GM19240 (cell line): ENCODE data around the gene LNPK.
"Not testable (repeated sequence)": the region's sequence is repeated elsewhere in the genome, so short reads cannot be mapped to it uniquely, and the experiment has no call there.

Source experiments
- DNase-seq: peaks from one replicate; pipeline ENCODE4 v3.0.0; 2011; ENCODE audit warnings: low spot score; ENCODE audit not compliant: insufficient read length

Gene LNPK, protein sequence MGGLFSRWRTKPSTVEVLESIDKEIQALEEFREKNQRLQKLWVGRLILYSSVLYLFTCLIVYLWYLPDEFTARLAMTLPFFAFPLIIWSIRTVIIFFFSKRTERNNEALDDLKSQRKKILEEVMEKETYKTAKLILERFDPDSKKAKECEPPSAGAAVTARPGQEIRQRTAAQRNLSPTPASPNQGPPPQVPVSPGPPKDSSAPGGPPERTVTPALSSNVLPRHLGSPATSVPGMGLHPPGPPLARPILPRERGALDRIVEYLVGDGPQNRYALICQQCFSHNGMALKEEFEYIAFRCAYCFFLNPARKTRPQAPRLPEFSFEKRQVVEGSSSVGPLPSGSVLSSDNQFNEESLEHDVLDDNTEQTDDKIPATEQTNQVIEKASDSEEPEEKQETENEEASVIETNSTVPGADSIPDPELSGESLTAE

GRCh38 chr2:176001916-176002687 lies at the start of gene LNPK:
TSS of gene LNPK (minus strand) at chr2:176002267. CDS start at chr2:175995584, 6,683 bp downstream.
- DNase-seq, result peak; percentile 77

DNA sequence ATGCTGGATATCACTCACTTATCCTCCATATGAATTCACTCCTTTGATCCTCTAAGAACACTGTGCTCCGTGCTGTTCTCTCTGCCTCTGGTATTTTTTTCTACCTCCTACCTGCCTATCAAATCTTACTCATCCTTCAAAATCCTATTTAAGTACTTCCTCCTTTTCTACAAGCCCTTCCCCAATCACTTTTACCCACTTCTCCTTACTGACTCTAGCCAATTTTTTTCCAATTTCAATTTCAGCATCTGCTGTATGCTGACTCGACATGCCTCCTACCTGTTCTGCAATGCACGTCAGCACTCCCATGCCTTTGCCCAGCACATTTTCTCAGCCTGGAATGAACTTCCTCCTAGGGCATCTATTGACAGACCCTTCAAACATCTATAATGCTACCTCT lies 37.3 kb upstream of the LNPK start:
- no peak for DNase-seq

GRCh38 chr2:176038694-176039093 lies 36.6 kb upstream of the LNPK start:
- no peak for DNase-seq

DNA sequence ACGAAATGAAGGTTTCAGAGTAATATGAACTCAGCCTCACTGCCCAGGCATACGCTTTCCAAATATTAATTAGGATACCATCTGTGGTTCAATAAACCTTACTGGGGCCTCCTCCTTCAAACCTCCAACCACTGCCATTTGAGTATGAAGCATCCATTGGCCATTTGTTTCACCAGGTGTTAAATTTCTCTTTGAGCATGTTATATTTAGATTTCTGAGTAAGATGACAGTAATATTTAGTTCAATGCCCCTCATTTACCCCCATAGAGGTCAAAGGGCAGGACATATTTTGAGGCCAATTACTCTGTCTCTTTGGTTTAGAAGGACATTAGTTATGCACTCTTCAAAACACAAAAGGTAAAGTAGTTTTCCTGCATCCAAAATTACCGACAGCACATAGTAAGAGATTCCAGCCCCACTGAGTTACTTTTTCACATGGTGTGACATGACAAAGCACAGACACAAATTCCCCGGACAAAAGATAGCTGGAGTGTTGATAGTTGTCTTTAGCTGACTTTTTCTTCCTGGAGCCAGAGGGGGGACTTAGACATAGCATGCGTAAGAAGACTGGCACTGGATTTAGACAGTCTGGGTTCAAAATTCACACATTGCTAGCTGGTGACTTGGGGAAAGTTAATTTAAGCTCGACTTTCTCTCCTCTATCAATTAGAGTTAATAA lies 33.1 kb upstream of the LNPK start:
- no peak for DNase-seq

DNA sequence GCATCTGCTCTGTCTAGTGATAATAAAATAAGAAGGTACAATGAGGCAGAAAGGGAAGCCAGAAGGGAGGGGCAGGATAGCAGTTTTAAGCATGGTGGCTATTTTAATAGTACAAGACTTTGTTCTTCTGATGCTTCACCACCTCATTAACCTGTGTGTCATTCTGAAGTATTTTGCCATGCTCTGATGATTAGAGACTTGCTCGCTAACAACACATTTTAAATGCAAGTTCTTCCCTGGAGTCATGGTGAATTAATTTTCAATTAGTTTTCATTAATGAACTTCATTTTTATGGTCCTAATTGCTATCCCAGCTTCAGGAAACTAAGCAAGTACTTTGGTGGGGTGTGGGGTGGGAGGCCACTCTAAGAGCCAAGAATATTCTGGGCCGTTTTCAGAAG lies 25.7 kb upstream of the LNPK start:
- no peak for DNase-seq

- DNase-seq, result no peak
These were observed 23.9 kb upstream of the LNPK start for GRCh38 chr2:176025932-176026331.

- DNase-seq, result no peak
These were observed 22.0 kb upstream of the LNPK start for GRCh38 chr2:176024083-176024482.

- no peak for DNase-seq
These were observed 20.0 kb upstream of the LNPK start for GRCh38 chr2:176022048-176022447.

GRCh38 chr2:176020400-176020799 lies 18.3 kb upstream of the LNPK start:
- DNase-seq, result no peak

GRCh38 chr2:176018708-176019107 lies 16.6 kb upstream of the LNPK start:
- DNase-seq, result no peak

GRCh38 chr2:176009445-176009844 lies 7.4 kb upstream of the LNPK start:
- DNase-seq, result no peak

DNA sequence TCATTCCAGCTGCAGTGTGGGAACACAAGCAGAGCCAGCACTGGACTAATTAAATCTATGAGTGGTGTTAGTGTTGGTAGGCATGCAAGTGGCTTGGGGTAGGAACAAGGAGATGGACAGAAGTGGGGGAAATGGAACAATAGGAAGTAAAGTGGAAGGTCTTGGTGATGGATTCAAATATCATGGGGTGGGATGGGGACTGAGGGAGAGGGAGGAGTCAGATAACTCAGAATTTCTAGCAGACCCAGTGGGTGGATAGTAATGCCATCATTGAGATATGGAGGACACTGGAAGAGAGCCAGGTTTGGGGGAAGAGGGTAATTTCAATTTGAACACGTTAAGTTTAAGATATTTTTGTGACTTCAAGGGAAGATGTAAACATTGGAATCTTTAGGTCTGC lies 2.9 kb upstream of the LNPK start:
- DNase-seq, result no peak

GRCh38 chr2:176003958-176004357 lies 1.9 kb upstream of the LNPK start:
- DNase-seq, result no peak

DNA sequence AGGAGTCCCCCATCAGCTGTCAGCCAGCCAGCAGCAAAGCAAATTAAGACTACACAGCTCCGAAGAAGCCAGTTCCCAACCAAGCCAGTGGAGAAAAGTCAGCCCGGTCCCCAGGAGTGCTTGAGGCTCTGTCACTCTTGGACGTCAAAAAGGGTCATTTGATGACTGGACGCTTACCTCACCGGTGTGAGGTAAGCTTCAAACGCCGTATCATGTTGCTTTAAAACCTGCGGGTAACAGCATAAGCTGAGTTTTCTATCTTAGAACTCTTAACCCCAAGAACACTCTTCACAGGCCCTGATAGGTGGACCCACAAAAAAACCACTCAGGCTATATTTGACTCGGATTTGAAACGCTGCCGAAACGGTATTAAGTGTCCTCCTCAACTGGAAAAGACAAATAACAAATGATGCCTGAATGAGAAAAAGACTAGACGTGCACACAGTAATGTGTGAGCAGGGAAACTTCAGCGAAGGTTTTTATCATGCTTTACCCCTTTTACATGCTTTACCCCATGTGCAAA lies 682 bp upstream of the LNPK start:
- no peak for DNase-seq

GRCh38 chr2:176001281-176001915 lies 669 bp downstream of the LNPK start:
- peak; percentile 0 for DNase-seq

GRCh38 chr2:175999283-175999819 lies 2.7 kb downstream of the LNPK start:
- no peak for DNase-seq

DNA sequence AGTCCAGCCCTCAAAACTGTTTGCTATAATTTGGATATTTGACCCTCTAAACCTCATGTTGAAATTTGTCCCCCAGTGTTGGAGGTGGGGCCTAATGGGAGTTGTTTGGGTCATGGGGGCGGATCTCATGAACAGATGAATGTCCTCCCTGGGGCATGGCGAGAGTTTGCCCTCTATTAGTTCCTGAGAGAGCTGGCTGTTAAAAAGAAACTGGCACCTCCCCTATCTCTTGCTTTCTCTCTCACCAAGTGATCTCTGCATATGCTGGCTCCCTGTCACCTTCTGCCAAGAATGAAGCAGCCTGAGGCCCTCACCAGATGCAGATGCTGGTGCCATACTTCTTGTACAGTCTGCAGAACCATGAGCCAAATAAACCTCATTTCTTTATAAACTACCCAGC lies 12.0 kb downstream of the LNPK start:
- no peak for DNase-seq

DNA sequence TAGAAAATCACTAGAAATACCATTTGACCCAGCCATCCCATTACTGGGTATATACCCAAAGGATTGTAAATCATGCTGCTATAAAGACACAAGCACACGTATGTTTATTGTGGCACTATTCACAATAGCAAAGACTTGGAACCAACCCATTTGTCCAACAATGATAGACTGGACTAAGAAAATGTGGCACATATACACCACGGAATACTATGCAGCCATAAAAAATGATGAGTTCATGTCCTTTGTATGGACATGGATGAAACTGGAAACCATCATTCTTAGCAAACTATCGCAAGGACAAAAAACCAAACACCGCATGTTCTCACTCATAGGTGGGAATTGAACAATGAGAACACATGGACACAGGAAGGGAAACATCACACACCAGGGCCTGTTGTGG lies 14.9 kb downstream of the LNPK start:
- DNase-seq, result not testable (repeated sequence)

- no peak for DNase-seq
These were observed 17.2 kb downstream of the LNPK start for GRCh38 chr2:175984846-175985245.

DNA sequence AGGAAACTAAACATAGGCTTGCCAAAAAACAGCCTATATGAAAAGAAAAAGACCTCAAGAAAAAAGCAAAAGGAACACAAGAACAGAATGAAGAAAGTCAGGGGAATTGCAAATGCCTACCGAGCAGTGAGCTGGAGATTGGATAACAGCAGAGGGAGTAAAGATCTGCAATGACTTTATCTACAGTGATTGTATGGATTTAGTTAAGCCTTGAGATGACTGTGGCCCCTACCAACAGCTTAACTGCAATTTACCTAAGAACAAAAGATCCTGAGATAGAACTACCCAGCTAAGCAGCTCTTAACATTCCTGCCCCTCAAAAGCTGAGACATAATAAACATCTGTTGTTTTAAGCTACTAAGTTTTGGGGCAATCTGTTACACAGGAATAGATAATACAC lies 20.5 kb downstream of the LNPK start:
- no peak for DNase-seq
